Activated B cell treated with CpG ODN at 0.5 μM for 24 hours (primary cell): ENCODE measurements around the gene GFRAL. TPM values are rescaled to one million over a fixed set of nuclear protein-coding genes. Genes with fewer than 3 reads are reported as not detected.

Experiments used
- ATAC-seq: fragments of 200-7000 bp; cut with Tn5 transposase; one replicate; pipeline ENCODE4 v1.10.0; 2021; ENCODE audit warnings: low read depth, mild to moderate bottlenecking, moderate library complexity
- CTCF ChIA-PET: fragments of 350-600 bp; sonication (Branson Sonifier 250); formaldehyde crosslinking; loops from one replicate; lab custom pipeline; 2021; ENCODE audit warnings: antibody characterized with exemption; lab: Charles Lee
- POLR2A ChIA-PET: fragments of 350-600 bp; sonication (Branson Sonifier 250); formaldehyde crosslinking; loops from one replicate; lab custom pipeline; 2021; ENCODE audit warnings: antibody characterized with exemption; lab: Charles Lee
- DNase-seq: peaks from one replicate; pipeline ENCODE4 v3.0.0; 2022
- H3K27ac Mint-ChIP-seq: one replicate; pipeline ENCODE4 v1.8.0; 2020; ENCODE audit warnings: mixed read lengths
- H3K27me3 Mint-ChIP-seq: one replicate; pipeline ENCODE4 v1.8.0; 2021; ENCODE audit warnings: mixed read lengths
- H3K36me3 Mint-ChIP-seq: one replicate; pipeline ENCODE4 v1.8.0; 2021; ENCODE audit warnings: low read depth, mixed read lengths
- H3K4me1 Mint-ChIP-seq: one replicate; pipeline ENCODE4 v1.8.0; 2021; ENCODE audit warnings: mixed read lengths
- H3K4me3 Mint-ChIP-seq: one replicate; pipeline ENCODE4 v1.8.0; 2020; ENCODE audit warnings: mild to moderate bottlenecking, mixed read lengths
- H3K9me3 Mint-ChIP-seq: one replicate; pipeline ENCODE4 v1.8.0; 2020; ENCODE audit warnings: mixed read lengths
- intact Hi-C: fragments of 100-400 bp; cut with micrococcal nuclease; formaldehyde crosslinking; loops from one replicate; pipeline ENCODE4 v1.15.1; 2024
- total RNA-seq: library from RNA; stranded (reverse); gene quantifications from 2 replicates; pipeline ENCODE4 v1.2.3, GENCODE V29; 2022
- TF ChIP-seq, protein P1 (sequence below): fragments of 200-600 bp; IDR thresholded peaks from one replicate; pipeline ENCODE4 v1.8.0; 2022; ENCODE audit warnings: antibody characterized with exemption, mild to moderate bottlenecking

Gene GFRAL, protein sequence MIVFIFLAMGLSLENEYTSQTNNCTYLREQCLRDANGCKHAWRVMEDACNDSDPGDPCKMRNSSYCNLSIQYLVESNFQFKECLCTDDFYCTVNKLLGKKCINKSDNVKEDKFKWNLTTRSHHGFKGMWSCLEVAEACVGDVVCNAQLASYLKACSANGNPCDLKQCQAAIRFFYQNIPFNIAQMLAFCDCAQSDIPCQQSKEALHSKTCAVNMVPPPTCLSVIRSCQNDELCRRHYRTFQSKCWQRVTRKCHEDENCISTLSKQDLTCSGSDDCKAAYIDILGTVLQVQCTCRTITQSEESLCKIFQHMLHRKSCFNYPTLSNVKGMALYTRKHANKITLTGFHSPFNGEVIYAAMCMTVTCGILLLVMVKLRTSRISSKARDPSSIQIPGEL
- not detected in 2 replicates for total RNA-seq

DNA sequence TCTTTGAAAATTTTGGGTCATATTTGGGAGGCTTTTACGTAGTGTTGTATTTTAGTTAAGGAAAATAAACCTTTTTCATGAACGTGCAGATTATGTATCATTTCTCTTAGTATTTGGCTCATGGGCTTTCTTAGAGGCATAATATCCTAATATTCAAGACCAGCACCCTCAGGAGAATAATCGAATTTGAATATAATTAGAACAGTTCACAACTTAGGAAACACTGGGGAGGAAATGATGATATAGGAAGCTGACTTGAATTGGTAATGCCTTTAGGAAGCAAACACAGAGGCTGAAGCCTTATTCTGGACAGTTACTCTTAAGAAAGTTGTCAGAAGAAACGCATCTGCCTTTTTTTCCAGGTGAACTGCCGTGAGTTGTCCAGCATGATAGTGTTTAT lies at the start of gene GFRAL:
GFRAL (plus strand) TSS at position 301 of the 400 bp plus-strand sequence; CDS start at position 387, 86 bp downstream.
- no peaks in the 10 kb centered on the region for H3K27me3 Mint-ChIP-seq
- no peak within 1 kb of the TSS for H3K4me3 Mint-ChIP-seq
- TF ChIP-seq, protein P1, sequence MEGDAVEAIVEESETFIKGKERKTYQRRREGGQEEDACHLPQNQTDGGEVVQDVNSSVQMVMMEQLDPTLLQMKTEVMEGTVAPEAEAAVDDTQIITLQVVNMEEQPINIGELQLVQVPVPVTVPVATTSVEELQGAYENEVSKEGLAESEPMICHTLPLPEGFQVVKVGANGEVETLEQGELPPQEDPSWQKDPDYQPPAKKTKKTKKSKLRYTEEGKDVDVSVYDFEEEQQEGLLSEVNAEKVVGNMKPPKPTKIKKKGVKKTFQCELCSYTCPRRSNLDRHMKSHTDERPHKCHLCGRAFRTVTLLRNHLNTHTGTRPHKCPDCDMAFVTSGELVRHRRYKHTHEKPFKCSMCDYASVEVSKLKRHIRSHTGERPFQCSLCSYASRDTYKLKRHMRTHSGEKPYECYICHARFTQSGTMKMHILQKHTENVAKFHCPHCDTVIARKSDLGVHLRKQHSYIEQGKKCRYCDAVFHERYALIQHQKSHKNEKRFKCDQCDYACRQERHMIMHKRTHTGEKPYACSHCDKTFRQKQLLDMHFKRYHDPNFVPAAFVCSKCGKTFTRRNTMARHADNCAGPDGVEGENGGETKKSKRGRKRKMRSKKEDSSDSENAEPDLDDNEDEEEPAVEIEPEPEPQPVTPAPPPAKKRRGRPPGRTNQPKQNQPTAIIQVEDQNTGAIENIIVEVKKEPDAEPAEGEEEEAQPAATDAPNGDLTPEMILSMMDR: no peak
- no peaks in the 10 kb centered on the region for H3K36me3 Mint-ChIP-seq
- H3K4me1 Mint-ChIP-seq: no peaks in the 10 kb centered on the region
- POLR2A ChIA-PET: no interaction called here
- intact Hi-C loops: no loop called here
- no peak within 1 kb of the TSS for H3K27ac Mint-ChIP-seq
- CTCF ChIA-PET: no interaction called here
- peaks cover 2% of the 10 kb centered on the region for H3K9me3 Mint-ChIP-seq
- DNase-seq (no peak), ATAC-seq (no peak)

DNA sequence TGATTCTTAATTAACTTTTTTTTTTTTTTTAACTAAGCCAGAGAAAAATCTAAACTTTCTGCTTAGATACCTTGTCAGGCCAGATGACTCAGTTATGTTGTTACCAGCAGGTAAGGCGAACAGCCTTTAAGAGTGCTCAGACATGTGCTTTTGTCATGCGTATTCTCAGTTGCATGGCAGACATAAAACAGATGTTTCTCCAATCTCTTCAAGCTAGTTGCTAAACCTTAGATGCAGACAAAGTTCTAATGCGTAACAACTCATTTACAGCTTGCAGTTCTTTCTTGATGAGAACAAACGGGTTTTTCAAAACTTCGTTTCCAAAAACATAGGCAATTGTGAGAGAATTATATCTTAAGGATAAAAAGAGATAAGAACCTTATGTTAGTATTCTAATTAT lies 49.6 kb upstream of the GFRAL start:
- H3K27me3 Mint-ChIP-seq: no peaks in the 10 kb centered on the region
- ATAC-seq: no peak
- CTCF ChIA-PET: no interaction called here

DNA sequence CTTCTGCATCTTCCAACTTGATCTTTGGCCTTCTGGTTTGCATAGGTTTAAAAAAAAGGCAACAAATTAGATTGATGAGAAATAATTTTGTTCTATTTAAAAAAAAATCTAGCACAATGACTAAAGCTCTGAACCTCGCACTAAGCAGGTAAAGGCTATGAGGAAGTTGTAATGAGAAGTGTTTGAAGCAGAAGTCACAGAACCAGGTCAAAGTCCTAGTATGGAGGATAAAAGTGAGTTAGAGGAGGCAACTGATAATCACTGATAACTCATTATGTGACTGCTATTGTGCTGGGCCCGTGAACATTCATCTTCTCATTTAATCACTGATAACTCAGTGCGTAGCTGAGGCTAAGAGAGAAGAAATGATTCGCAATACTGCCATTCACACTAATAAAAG lies 46.1 kb upstream of the GFRAL start:
- Mint-ChIP-seq H3K9me3 (no peaks in the 10 kb centered on the region), H3K4me1 (no peaks in the 10 kb centered on the region), H3K27ac (no peak overlapping the region), H3K36me3 (no peaks in the 10 kb centered on the region), H3K4me3 (no peak overlapping the region), H3K27me3 (no peaks in the 10 kb centered on the region)
- intact Hi-C loops: no loop called here
- POLR2A ChIA-PET: no interaction called here
- DNase-seq (no peak), ATAC-seq (no peak)
- TF ChIP-seq, protein P1: no peak
- CTCF ChIA-PET: no interaction called here

More for the DNA sequence above, 49.6 kb upstream of the GFRAL start:
- no peak overlapping the region for H3K4me3 Mint-ChIP-seq
- POLR2A ChIA-PET: no interaction called here
- no peak overlapping the region for H3K27ac Mint-ChIP-seq
- DNase-seq: no peak
- TF ChIP-seq, protein P1: no peak
- H3K36me3 Mint-ChIP-seq: no peaks in the 10 kb centered on the region
- intact Hi-C loops: loop anchor here (10.0 kb wide), 1 partner anchor 1317 kb away; no protein-coding TSS in a partner anchor
- H3K4me1 Mint-ChIP-seq: no peaks in the 10 kb centered on the region
- no peaks in the 10 kb centered on the region for H3K9me3 Mint-ChIP-seq

DNA sequence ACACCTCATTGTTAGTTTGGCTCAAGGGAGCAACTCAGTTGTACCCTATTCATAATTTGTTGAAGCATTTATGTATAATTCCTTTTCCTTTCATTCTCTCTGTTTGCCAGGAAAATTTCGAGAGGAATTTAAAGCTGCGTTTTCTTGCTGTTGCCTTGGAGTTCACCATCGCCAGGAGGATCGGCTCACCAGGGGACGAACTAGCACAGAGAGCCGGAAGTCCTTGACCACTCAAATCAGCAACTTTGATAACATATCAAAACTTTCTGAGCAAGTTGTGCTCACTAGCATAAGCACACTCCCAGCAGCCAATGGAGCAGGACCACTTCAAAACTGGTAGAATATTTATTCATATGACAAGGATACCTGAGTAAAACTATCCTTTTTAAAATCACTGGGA lies 45.2 kb upstream of the GFRAL start:
- no peaks in the 10 kb centered on the region for H3K4me1 Mint-ChIP-seq
- TF ChIP-seq, protein P1: no peak
- no peaks in the 10 kb centered on the region for H3K36me3 Mint-ChIP-seq
- ChIA-PET CTCF (no interaction called here), POLR2A (no interaction called here)
- H3K4me3 Mint-ChIP-seq: no peak overlapping the region
- no peaks in the 10 kb centered on the region for H3K27me3 Mint-ChIP-seq
- no peaks in the 10 kb centered on the region for H3K9me3 Mint-ChIP-seq
- DNase-seq: no peak
- ATAC-seq: no peak
- no peak overlapping the region for H3K27ac Mint-ChIP-seq
- intact Hi-C loops: no loop called here

DNA sequence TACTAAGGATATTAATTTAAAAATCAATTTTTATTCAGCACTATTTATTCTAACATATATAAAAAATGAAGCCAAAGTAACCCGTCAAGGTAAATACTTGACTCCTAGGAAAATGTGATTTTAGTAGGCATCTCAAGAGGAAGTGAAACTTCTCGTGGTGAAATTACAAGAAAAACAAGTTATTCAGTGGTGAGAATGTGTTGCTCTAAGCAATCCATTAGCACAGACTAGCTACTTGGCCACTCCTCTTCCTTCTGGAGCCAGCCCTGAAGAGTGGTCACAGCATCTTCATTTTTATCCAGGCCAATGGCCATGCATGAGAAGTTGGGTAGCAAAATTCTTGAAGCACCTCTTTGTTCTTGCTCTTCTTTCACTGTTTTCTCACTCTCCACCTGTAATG lies 40.4 kb upstream of the GFRAL start:
- no peak for DNase-seq
- POLR2A ChIA-PET: no interaction called here
- H3K4me1 Mint-ChIP-seq: no peaks in the 10 kb centered on the region
- intact Hi-C loops: no loop called here
- ATAC-seq: no peak
- H3K9me3 Mint-ChIP-seq: peaks cover 4% of the 10 kb centered on the region
- H3K27ac Mint-ChIP-seq: no peak overlapping the region
- TF ChIP-seq, protein P1: no peak
- H3K27me3 Mint-ChIP-seq: no peaks in the 10 kb centered on the region
- CTCF ChIA-PET: no interaction called here
- H3K4me3 Mint-ChIP-seq: no peak overlapping the region
- no peaks in the 10 kb centered on the region for H3K36me3 Mint-ChIP-seq
